A549 (cell line): ENCODE results near the gene ALOX15B. TPM values are rescaled to one million over a fixed set of nuclear protein-coding genes. Genes with fewer than 3 reads are reported as not detected.

Experiments used
- ATAC-seq, 2 experiments: fragments of 200-7000 bp in 1 of 2; fragments of >200 bp in 1 of 2; cut with Nextera tagmentation in 1 of 2; cut with Tn5 transposase in 1 of 2; 3 replicates each; pipeline versions ENCODE4 v1.8.0 to v1.9.1; 2018 to 2020; ENCODE audit warnings: mild to moderate bottlenecking in 1 of 2, moderate library complexity in 1 of 2
- CTCF ChIA-PET: fragments of 300-600 bp; sonication (Branson Sonifier 250); formaldehyde crosslinking; extraction: SDS; loops from one replicate; lab custom pipeline; 2021; ENCODE audit warnings: antibody characterized with exemption, inconsistent platforms; lab: Yijun Ruan, JAX
- POLR2A ChIA-PET: fragments of 350-600 bp; formaldehyde crosslinking; extraction: SDS; loops from one replicate; lab custom pipeline; 2021; ENCODE audit warnings: antibody characterized with exemption, inconsistent platforms; lab: Yijun Ruan, JAX
- DNase-seq, 2 experiments: peaks; one replicate each; pipeline versions ENCODE4 v3.0.0 to v3.0.0-alpha.2; 2011 to 2016; ENCODE audit warnings: low read depth in 1 of 2, low spot score in 1 of 2
- FAIRE-seq: peaks from 2 replicates; lab custom pipeline; 2011; peaks lifted over from hg19 to GRCh38; lab: Jason Lieb, UNC
- H3K27ac ChIP-seq, 2 experiments: fragments of >200 bp; sonication (Bioruptor Twin); formaldehyde crosslinking; 3 replicates each; pipeline ENCODE4 v1.5.1; 2016 to 2017
- H3K4me1 ChIP-seq: fragments of >200 bp; sonication (Bioruptor Twin); formaldehyde crosslinking; 3 replicates; pipeline ENCODE4 v1.6.1; 2016
- H3K4me2 ChIP-seq: fragments of >200 bp; sonication (Bioruptor Twin); formaldehyde crosslinking; 3 replicates; pipeline ENCODE4 v1.6.1; 2016
- H3K4me3 ChIP-seq: fragments of >200 bp; sonication (Bioruptor Twin); formaldehyde crosslinking; 3 replicates; pipeline ENCODE4 v1.5.1; 2016
- H3K9me3 ChIP-seq: fragments of >200 bp; sonication (Bioruptor Twin); formaldehyde crosslinking; 3 replicates; pipeline ENCODE4 v1.6.1; 2016
- BCL3 ChIP-seq: fragments of >200 bp; sonication (Bioruptor Twin); formaldehyde crosslinking; IDR thresholded peaks from 3 replicates; pipeline ENCODE4 v1.6.1; 2016
- BHLHE40 ChIP-seq: IDR thresholded peaks from 2 replicates; pipeline ENCODE4 v1.6.1; 2012; ENCODE audit warnings: low read depth, low read length, inconsistent platforms
- CBX2 ChIP-seq: fragments of 200-600 bp; sonication (generic); IDR thresholded peaks from 2 replicates; pipeline ENCODE4 v1.6.1; 2016; ENCODE audit warnings: low read depth, mild to moderate bottlenecking, borderline replicate concordance
- CBX8 ChIP-seq: fragments of 200-600 bp; sonication (generic); IDR thresholded peaks from 2 replicates; pipeline ENCODE4 v1.6.1; 2016
- CHD2 ChIP-seq: fragments of 150-350 bp; IDR thresholded peaks from 2 replicates; pipeline ENCODE4 v1.6.1; 2014; ENCODE audit warnings: low read length; ENCODE audit not compliant: partially characterized antibody
- EHF ChIP-seq: fragments of 250-450 bp; sonication (Bioruptor Pico); IDR thresholded peaks from 2 replicates; pipeline ENCODE4 v1.5.0; 2020; ENCODE audit warnings: mild to moderate bottlenecking
- ELK1 ChIP-seq: fragments of 150-350 bp; IDR thresholded peaks from 2 replicates; pipeline ENCODE4 v1.6.1; 2014; ENCODE audit warnings: low read depth, mild to moderate bottlenecking, low read length
- ESRRA ChIP-seq: fragments of 150-350 bp; IDR thresholded peaks from 2 replicates; pipeline ENCODE4 v1.6.1; 2014; ENCODE audit warnings: mild to moderate bottlenecking, low read length, borderline replicate concordance
- FOSB ChIP-seq: fragments of 250-450 bp; sonication (Bioruptor Pico); IDR thresholded peaks from 2 replicates; pipeline ENCODE4 v1.5.0; 2020; ENCODE audit warnings: mild to moderate bottlenecking, moderate library complexity
- FOSL2 ChIP-seq, 2 experiments: fragments of 450-650 bp in 1 of 2; fragments of >200 bp in 1 of 2; sonication (Bioruptor Twin) in 1 of 2; formaldehyde crosslinking; IDR thresholded peaks; 2 replicates each; pipeline versions ENCODE4 v1.5.0 to v1.6.1; 2016 to 2020; ENCODE audit warnings: mild to moderate bottlenecking in 1 of 2, moderate library complexity in 1 of 2
- HDAC2 ChIP-seq: fragments of 200-600 bp; sonication (generic); IDR thresholded peaks from 2 replicates; pipeline ENCODE4 v1.6.1; 2016
- HES2 ChIP-seq: fragments of >200 bp; sonication (Bioruptor Twin); formaldehyde crosslinking; IDR thresholded peaks from 2 replicates; pipeline ENCODE4 v1.6.1; 2016
- HOXA7 ChIP-seq: fragments of 250-450 bp; sonication (Bioruptor Pico); IDR thresholded peaks from 2 replicates; pipeline ENCODE4 v1.5.0; 2020; ENCODE audit warnings: mild to moderate bottlenecking, moderate library complexity
- HOXB13 ChIP-seq: fragments of 250-450 bp; sonication (Bioruptor Pico); IDR thresholded peaks from 2 replicates; pipeline ENCODE4 v1.5.0; 2020; ENCODE audit warnings: low read depth, mild to moderate bottlenecking, moderate library complexity
- JUNB ChIP-seq: fragments of >200 bp; sonication (Bioruptor Twin); formaldehyde crosslinking; IDR thresholded peaks from 2 replicates; pipeline ENCODE4 v1.6.1; 2016
- KDM1A ChIP-seq: fragments of 200-600 bp; sonication (generic); IDR thresholded peaks from 2 replicates; pipeline ENCODE4 v1.6.1; 2016; ENCODE audit warnings: low read depth, mild to moderate bottlenecking
- KDM5A ChIP-seq: fragments of 200-600 bp; sonication (generic); IDR thresholded peaks from 2 replicates; pipeline ENCODE4 v1.6.1; 2016; ENCODE audit warnings: antibody characterized with exemption, mild to moderate bottlenecking
- PHF8 ChIP-seq: fragments of 200-600 bp; sonication (generic); IDR thresholded peaks from 2 replicates; pipeline ENCODE4 v1.6.1; 2016; ENCODE audit warnings: low read depth, mild to moderate bottlenecking, antibody characterized with exemption, moderate library complexity, borderline replicate concordance
- RAD21 ChIP-seq, 2 experiments: fragments of >200 bp in 1 of 2; sonication (Bioruptor Twin) in 1 of 2; formaldehyde crosslinking in 1 of 2; IDR thresholded peaks in 1 of 2; conservative IDR thresholded peaks in 1 of 2; 2 replicates in 1 of 2; 3 replicates in 1 of 2; pipeline ENCODE4 v1.6.1; 2012 to 2018; ENCODE audit warnings: inconsistent platforms in 1 of 2
- RCOR1 ChIP-seq: fragments of 150-350 bp; IDR thresholded peaks from 2 replicates; pipeline ENCODE4 v1.6.1; 2014; ENCODE audit warnings: antibody characterized with exemption, low read length, low read depth
- REST ChIP-seq: fragments of 200-600 bp; sonication (generic); IDR thresholded peaks from 2 replicates; pipeline ENCODE4 v1.6.1; 2016; ENCODE audit warnings: antibody characterized with exemption, mild to moderate bottlenecking, moderate library complexity
- RNF2 ChIP-seq: fragments of 200-600 bp; sonication (generic); IDR thresholded peaks from 2 replicates; pipeline ENCODE4 v1.6.1; 2016; ENCODE audit warnings: low read depth, mild to moderate bottlenecking, antibody characterized with exemption, moderate library complexity, borderline replicate concordance
- SMC3 ChIP-seq: fragments of >200 bp; sonication (Bioruptor Twin); formaldehyde crosslinking; IDR thresholded peaks from 3 replicates; pipeline ENCODE4 v1.6.1; 2018; ENCODE audit warnings: inconsistent platforms
- TFCP2L1 ChIP-seq: fragments of 250-450 bp; sonication (Bioruptor Pico); IDR thresholded peaks from 2 replicates; pipeline ENCODE4 v1.5.0; 2021; ENCODE audit warnings: mild to moderate bottlenecking
- TP53 ChIP-seq: fragments of 250-450 bp; sonication (Bioruptor Pico); IDR thresholded peaks from 2 replicates; pipeline ENCODE4 v1.5.0; 2021; ENCODE audit warnings: mild to moderate bottlenecking, moderate library complexity
- USF2 ChIP-seq: fragments of 450-650 bp; IDR thresholded peaks from 2 replicates; pipeline ENCODE4 v1.6.1; 2014; ENCODE audit warnings: antibody characterized with exemption
- WGBS: methylation state at CpG from one replicate; pipeline ENCODE4 v1.1.6; 2017; ENCODE audit errors: missing lambda C conversion rate; 5-methylcytosine and 5-hydroxymethylcytosine counted together
- polyA plus RNA-seq, 4 experiments: library from polyadenylated mRNA; depleted of rRNA in 3 of 4; stranded (reverse); fragments of >200 nt; fragmentation: RNase III in 1 of 4; extraction: RNeasy Plus Mini Kit Qiagen cat#74134 plus additional on column Dnase treatment in 1 of 4; gene quantifications; 2 replicates in 3 of 4; 3 replicates in 1 of 4; pipeline ENCODE4 v1.2.3, GENCODE V29; 2011 to 2017

The ALOX15B gene
- polyA plus RNA-seq, 2 of the 4 experiments (the other 2 are of a cell fraction), result not detected

- no peak for TF ChIP-seq HDAC2
- no peak for TF ChIP-seq RAD21 (conservative IDR thresholded peaks at IDR 0.05 in 1 of 2, IDR thresholded peaks at IDR 0.05 in 1 of 2)
- no peak for TF ChIP-seq SMC3
- TF ChIP-seq KDM1A, result no peak
- no peak for TF ChIP-seq ESRRA
- no peak for TF ChIP-seq FOSB
- TF ChIP-seq CBX2, result no peak
- no peak for TF ChIP-seq REST
- no peak for TF ChIP-seq CHD2
- TF ChIP-seq BHLHE40, result no peak
- TF ChIP-seq EHF (CRISPR knock-in tag), result no peak
- TF ChIP-seq HOXB13 (CRISPR knock-in tag), result no peak
- TF ChIP-seq BCL3, result no peak
- no peak for TF ChIP-seq RCOR1
- TF ChIP-seq HES2, result no peak
- no peak for TF ChIP-seq HOXA7 (CRISPR knock-in tag)
- TF ChIP-seq RNF2, result no peak
- TF ChIP-seq KDM5A, result no peak
- no peak for TF ChIP-seq PHF8
- DNase-seq, result no peak
- Histone ChIP-seq H3K9me3 (no peaks in the 10 kb centered on the region), H3K4me3 (no peak overlapping the region), H3K4me2 (no peak overlapping the region), H3K27ac (no peak overlapping the region), H3K4me1 (no peaks in the 10 kb centered on the region)
- no peak for ATAC-seq
- WGBS, result 32% methylated on average over 6 of the region's 6 CpGs
- ChIA-PET CTCF (interaction anchor here (1.5 to 27.4 kb wide), 5 partner anchors 12 to 100 kb away, joined by 5 to 1490 read pairs (median 444); partner anchors contain the start of gene ALOXE3), POLR2A (interaction anchor here (0.6 to 1.2 kb wide), 2 partner anchors 10 to 285 kb away, joined by 3 to 5 read pairs; no protein-coding TSS in a partner anchor)
- peak; percentile 61 for FAIRE-seq
Measured at GRCh38 chr17:8089728-8090127, 50.9 kb downstream of the ALOX15B start.

GRCh38 chr17:8091033-8091687, 52.3 kb downstream of the ALOX15B start:
- POLR2A ChIA-PET, result interaction anchor here (1.3 kb wide), 1 partner anchor 9 kb away, joined by 6 read pairs; no protein-coding TSS in a partner anchor
- CTCF ChIA-PET, result interaction anchor here (0.6 to 27.4 kb wide), 5 partner anchors 14 to 224 kb away, joined by 3 to 1490 read pairs (median 444); partner anchors contain the start of gene ALOXE3
- H3K9me3 ChIP-seq, result no peaks in the 10 kb centered on the region
- FAIRE-seq (no peak), DNase-seq (no peak), ATAC-seq (no peak)
- no peak overlapping the region for H3K4me2 ChIP-seq
- H3K4me1 ChIP-seq, result no peaks in the 10 kb centered on the region
- no peak overlapping the region for H3K27ac ChIP-seq
- no peak for TF ChIP-seq FOSB
- TF ChIP-seq ELK1, result no peak
- TF ChIP-seq JUNB, result no peak
- TF ChIP-seq BHLHE40, result no peak
- TF ChIP-seq FOSL2 (IDR thresholded peaks at IDR 0.05), result no peak
- TF ChIP-seq FOSL2 (CRISPR knock-in tag; IDR thresholded peaks at IDR 0.05), result no peak
- TF ChIP-seq USF2, result no peak
- TF ChIP-seq TFCP2L1 (CRISPR knock-in tag), result no peak
- no peak for TF ChIP-seq TP53 (CRISPR knock-in tag)
- no peak for TF ChIP-seq CBX8
- 44% methylated on average over 9 of the region's 9 CpGs for WGBS
- H3K4me3 ChIP-seq, result no peak overlapping the region
